ENCODE measurements around the gene EPHB6.

DNA sequence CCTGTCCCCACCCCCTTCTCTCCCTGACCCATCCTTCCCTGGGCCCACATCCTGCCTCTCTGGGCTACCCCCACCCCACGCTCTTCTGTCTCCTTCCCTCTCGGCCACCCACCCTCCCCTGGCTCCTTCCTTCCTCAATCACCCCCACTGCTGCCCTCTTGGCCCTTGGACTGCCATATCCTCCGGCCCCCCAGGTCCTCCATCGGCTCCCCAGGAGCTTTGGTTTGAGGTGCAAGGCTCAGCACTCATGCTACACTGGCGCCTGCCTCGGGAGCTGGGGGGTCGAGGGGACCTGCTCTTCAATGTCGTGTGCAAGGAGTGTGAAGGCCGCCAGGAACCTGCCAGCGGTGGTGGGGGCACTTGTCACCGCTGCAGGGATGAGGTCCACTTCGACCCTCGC is 10.9 kb downstream of the EPHB6 start:
- no peak for TF ChIP-seq POLR2A (IDR thresholded peaks at IDR 0.05)
- TF ChIP-seq, protein P1, sequence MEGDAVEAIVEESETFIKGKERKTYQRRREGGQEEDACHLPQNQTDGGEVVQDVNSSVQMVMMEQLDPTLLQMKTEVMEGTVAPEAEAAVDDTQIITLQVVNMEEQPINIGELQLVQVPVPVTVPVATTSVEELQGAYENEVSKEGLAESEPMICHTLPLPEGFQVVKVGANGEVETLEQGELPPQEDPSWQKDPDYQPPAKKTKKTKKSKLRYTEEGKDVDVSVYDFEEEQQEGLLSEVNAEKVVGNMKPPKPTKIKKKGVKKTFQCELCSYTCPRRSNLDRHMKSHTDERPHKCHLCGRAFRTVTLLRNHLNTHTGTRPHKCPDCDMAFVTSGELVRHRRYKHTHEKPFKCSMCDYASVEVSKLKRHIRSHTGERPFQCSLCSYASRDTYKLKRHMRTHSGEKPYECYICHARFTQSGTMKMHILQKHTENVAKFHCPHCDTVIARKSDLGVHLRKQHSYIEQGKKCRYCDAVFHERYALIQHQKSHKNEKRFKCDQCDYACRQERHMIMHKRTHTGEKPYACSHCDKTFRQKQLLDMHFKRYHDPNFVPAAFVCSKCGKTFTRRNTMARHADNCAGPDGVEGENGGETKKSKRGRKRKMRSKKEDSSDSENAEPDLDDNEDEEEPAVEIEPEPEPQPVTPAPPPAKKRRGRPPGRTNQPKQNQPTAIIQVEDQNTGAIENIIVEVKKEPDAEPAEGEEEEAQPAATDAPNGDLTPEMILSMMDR (IDR thresholded peaks at IDR 0.05), result no peak
